HK-2 (cell line): Measurements from ENCODE around the gene NME2.
A peak's percentile ranks its signal among the peaks of the same experiment; 100 is the strongest.
"Not testable (repeated sequence)": the region's sequence is repeated elsewhere in the genome, so short reads cannot be mapped to it uniquely, and the experiment has no call there.

Experiments
- DNase-seq: peaks from one replicate; pipeline ENCODE4 v3.0.0-alpha.2; 2018; ENCODE audit not compliant: unreplicated experiment

Gene NME2

DNA sequence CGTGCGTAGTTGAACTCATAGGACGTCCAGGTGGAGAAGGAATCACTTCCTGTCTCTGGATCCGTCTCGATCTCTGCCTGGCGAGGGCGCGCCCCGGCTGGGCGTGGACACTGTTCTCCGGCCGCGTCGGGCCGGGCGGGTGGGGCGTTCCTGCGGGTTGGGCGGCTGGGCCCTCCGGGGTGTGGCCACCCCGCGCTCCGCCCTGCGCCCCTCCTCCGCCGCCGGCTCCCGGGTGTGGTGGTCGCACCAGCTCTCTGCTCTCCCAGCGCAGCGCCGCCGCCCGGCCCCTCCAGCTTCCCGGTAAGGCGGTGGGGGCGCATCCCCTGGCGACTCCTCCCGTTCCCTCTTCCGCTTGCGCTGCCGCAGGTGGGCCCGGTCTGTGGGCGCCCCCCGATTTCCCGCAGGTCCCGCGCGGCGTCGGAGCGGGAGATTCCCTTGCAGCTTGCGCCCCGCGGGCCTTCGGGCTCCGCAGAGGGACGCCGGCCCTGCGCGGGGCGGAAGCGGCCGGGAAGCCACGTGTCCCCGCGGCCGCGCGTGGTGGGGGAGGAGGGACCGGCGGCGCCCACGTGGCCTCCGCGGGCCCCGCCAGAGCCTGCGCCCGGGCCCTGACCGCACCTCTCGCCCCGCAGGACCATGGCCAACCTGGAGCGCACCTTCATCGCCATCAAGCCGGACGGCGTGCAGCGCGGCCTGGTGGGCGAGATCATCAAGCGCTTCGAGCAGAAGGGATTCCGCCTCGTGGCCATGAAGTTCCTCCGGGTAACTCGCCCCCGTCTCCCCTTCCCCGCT is at the start of gene NME2:
Gene NME2, plus strand, starts transcription at position 214 of the 789 bp plus-strand sequence. Its CDS starts 420 bp downstream, at position 634.
- DNase-seq: peak; percentile 94

DNA sequence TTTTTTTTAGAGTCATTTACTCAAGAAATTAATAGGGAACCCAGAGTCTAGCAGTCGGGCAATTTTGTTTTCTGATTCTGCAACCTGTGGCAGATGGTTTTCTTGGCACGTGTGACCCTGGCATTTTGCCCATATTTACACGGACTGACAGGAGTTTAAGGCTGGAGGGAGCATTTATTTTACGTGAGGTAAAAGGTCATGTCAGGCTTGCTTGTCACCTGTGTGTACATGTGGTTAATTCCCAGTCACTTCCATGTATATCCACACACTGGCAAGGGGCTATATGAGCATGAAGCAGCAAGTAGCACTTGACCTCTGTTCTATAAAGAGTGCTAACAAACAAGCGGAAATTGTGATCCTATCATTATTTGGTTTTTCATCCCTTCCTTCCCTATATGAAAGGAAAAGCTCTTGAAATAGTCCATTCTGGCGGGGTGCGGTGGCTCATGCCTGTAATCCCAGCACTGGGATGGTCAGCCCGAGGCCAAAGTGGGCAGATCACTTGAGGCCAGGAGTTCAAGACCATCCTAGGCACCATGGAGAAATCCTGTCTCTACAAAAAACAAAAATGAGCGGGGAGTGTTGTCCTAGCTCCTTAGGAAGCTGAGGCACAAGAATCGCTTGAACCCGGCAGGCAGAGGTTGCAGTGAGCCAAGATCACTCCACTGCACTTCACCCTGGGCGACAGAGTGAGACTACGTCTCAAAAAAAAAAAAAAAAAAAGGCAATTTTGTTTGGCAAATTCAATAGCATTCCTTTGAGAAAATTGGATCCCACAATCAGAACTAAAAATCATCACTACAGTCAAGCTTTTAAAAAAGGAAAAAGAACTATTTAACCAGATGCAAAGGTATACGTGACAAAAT is 47.6 kb upstream of the NME2 start:
- DNase-seq: no peak

DNA sequence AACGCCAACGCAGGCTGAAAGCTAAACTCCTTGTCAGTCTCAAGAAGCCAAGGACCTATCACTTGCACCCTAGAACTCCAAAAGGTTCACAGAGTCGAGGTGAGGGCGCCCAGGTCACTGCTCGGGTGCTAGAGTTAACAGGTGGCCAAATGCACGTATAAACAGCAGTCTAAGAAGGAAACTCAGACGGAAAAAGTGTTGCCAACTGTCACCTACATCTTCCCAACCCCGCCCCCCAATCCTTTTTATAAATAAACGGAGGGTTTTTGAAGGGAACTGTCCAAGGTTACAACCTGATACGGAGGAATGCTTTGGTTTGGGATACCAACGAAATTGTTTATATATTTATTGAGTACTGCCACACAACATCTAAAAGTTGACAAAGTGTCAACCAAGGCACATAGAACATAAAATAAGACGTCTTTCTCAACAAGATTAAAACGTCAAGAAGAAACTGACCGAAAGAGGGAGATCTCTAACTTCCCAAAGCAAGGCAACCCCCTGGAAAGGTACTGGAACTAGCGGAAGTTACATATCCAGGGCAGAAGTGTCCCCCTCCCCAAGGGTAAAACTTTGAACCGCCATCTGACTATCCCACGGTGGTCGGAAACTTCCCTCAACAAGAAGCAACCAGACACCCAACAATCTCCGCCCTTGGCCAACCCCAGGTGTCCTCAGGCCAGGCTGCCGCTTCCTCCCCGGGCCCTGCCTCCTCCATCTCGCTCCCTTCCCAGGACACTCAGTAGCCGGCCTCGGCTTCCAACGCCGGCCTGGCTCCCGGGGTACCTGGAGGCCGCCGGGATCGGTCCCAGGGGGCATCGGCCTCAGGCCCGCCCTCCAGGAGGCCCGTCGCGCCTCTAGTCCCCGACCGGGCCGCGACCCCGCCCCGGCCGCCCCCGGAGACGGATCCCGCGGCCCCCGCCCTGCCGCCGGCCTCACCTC is 46.5 kb upstream of the NME2 start:
- DNase-seq: peak; percentile 45

DNA sequence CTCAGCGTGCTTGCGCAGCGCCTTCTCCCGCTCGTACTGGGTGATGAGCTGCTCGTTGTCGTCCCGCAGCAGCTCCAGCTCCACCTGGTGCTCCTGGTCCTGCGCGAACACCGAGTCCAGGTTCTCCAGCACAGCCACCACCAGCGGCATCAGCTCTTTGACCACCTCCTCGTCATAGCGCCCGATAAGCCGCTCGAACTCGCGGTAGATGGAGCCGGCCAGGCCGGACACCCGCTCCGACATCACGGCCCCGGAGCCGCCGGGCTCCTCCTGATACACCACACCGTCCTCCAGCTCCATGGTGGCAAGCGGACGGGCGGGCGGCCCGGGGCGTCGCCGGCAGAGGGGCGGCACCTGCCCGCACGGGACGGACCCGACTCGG is 45.9 kb upstream of the NME2 start:
- no peak for DNase-seq

DNA sequence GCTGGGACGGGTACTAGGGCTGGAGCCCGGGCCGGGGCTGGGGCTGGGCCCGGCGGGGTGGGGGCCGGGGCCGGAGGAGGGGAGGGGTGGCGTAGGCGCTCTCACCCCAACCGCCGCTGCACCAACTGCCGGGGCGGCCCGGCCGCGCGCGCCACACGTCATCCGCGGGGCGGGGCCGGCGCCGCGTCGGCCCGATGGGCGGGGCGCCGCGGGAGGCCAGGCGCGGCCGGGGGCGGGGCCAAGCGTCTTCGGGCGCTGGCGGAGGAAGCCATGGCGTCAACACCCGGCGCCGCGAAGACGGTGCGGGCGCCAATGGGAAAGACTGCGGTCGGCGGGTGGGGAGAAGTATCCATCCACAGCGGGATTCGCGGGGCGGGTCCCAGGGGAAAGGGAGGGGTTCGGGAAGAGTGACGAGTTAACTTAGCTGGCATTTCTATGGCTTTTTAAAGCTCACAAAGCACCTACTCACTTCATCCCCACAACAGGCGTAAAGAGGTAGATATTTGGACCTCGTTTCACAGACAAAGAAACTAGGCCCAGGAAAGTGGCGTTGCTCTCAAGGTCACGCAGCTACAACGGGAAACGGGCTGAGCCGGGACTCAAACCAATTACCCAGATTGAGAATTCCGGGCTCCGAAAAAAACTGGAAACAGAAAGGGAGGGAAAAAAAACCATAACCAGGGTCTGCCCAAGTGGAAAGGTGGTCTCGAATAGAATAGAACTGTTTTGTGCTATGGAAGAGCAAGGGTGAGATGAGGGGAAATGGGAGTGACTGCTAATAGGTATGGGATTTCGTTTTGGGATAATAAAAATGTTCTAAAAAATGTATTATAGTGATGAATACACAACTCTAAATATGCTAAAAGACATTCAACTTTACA is 45.2 kb upstream of the NME2 start, which contains the start of gene SPAG9:
Gene SPAG9, minus strand, starts transcription at position 130 of the 881 bp plus-strand sequence. CDS start 212 bp downstream, outside the sequence.
- peak; percentile 97 for DNase-seq

DNA sequence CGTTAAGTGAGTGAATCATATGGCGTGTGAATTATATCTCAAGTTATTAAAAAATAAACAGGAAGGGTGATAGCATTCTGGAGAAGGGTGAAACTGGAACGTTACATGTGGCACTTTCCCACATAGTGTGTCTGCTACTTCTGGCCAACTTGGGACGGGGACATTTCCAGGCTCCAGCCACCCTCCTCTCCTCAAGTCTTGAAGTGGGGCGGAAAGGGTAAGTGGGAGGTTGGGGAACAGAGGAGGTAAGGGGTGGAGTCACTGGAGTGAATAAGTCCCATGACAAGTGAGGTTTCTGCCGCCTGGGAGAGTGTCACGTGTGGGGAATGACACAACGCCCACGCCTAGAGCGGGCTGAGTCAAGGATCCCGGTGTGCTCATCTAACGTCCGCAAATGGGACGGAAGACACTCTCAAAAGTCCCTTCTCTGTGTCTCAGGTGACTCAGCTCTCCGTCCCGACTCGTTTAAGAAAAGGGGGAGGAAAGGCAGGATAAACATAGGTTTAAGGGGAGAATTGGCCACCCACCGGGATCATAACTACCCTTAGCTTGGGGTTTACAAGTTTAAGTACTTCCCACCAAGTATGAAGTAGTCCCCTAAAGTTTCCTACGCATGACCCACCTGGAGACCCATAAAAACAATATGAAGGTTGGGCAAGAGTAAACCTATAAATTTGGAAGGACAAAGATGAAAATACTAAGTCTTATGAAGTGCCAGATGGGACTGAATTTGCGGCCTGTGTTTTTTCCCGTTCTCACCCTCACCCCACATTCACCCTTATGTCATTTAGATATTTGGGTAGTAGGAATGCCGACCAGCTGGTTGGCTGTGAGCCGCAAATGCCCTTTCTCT is 44.4 kb upstream of the NME2 start:
- DNase-seq: peak; percentile 95

DNA sequence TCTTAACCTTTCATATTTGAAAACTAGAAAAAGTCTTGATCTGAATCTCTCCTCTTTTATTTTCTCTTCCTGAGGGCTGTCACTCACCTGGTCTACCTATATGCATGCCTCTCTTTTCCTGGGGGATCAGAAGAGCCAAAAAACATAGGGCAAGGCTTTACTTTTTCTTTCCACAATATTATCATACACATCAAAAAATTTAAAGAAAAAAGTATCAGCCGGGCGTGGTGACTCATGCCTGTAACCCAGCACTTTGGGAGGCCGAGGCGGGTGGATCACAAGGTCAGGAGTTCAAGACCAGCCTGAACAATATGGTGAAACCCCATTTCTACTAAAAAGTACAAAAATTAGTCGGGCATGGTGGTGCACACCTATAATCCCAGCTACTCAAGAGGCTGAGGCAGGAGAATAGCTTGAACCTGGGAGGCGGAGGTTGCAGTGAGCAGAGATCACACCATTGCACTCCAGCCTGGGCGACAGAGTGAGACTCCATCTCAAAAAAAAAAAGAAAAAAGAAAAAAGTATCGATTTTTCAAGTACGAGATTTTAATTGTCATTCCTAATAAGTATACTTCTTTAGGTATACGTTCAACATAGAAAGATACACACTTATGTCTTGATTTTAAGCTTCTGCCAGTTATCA is 43.6 kb upstream of the NME2 start:
- DNase-seq: not testable (repeated sequence)

DNA sequence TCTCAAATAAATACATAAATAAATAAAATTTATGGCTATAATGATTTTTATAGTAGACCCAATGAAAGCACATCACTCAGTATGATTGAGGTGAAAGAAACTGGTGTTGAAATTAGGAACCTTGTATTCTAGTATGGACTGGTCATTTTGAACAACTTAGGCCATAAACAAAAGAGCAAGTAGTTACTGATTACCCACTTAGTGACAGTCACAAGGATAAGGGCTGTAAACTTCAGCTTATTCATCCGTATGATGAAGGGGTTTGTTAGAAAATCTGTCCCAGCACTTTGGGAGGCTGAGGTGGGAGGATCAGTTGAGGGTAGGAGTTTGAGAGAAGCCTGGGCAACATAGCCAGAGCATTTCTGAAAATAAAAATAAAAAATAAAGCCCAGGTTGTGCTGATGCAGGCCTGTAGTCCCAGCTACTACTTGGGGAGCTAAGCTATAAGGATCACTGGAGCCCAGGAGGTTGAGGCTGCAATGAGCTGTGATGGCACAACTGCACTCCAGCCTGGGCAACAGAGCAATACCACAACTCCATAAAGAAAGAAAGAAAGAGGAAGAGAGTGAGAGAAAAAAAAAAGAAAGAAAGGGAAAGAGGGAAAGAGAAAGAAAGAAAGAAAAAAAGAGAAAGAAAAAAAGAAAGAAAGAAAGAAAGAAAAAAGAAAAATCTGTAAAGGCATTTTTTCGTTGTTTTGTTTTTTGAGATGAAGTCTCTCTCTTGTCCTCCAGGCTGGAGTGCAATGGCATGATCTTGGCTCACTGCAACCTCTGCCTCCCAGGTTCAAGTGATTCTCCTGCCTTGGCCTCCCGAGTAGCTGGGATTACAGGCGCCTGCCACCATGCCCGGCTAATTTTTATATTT is 41.3 kb upstream of the NME2 start:
- no peak for DNase-seq

DNA sequence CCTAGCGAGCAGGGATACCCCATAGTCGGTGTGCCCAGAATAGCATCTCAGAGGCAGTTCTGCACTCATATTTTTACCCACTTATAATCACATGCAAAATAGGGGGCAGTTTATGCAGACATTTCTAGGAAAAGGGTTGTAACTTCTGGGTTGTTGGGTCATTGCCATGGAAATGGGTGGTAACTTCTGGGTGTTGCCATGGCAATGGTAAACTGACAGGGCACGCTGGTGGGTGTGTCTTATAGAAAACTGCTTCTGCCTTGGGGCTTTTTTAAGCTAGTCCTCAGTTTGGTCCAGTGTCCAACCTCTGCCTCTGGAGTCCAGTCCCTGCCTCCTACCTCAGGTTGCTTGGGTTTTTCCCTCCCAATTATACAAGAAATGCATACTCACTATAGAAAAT is 38.1 kb upstream of the NME2 start:
- DNase-seq: no peak

DNA sequence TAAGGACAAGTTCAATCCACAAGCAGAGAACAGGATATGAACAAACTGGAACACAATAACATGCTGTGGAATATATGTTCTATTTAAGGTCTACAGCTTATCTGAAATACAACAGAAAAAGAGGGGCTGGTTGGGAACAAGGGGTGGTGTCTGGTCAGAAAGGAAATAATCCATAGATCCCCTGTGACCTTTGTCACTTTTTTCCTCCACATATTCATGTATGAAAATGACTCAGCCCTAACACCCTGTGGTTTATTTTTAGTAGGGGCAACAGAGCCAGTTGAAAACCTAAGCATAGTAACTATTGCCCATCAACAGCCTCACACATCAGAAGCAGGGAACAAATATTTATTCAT is 33.3 kb upstream of the NME2 start:
- no peak for DNase-seq

DNA sequence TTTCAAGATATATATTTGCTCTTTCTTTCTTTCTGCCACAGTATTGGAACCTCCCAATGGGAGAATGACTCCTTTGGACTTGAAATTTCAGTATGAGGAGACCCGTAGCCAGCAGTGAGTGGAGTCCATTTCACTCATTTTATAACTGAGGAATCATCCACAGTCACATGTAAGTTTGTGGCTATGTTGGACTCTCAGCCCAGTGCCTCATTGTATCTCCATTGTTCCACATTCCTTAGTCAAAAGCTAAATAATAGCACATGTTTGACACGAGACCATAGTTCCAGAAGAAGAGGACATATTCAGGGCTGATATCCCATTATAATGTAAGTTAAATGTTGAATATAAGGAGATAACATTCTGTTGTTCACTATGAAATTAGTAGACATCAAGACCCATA is 32.8 kb upstream of the NME2 start:
- no peak for DNase-seq

DNA sequence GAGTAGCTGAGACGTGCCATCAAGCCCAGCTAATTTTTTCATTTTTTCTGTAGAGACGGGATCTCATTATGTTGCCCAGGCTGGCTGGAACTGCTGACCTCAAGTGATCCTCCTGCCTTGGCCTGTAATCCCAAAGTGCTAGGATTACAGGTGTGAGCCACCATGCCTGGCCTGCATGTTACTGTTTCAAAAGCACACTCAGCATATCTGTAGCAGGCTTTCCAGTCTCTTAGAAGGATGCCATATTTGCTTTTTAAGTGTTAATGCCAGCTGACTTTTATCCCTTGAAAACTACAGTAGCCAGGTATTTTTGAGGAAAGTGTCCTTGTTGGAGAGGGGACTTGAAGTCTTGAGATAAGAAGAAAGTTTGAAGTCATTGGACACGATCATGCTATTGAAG is 30.3 kb upstream of the NME2 start:
- DNase-seq: no peak

DNA sequence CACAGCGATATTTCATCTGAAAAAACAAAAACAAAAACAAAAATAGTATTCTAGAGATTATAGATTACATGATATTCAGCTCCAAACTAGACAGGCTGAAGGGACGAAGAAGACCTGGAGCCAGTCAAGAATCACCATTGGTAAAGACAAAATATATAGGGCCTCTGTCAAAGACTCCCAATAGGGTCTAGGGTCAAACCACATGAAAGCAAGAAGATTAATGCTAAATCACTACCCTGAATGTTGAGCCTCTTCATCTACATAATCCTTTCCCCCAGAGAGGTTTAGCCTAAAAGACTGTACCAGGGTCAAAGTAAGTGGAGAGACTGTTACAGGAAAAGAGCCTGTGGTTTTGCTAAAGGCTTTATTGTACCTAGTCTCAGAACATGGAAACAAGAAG is 23.6 kb upstream of the NME2 start:
- no peak for DNase-seq

DNA sequence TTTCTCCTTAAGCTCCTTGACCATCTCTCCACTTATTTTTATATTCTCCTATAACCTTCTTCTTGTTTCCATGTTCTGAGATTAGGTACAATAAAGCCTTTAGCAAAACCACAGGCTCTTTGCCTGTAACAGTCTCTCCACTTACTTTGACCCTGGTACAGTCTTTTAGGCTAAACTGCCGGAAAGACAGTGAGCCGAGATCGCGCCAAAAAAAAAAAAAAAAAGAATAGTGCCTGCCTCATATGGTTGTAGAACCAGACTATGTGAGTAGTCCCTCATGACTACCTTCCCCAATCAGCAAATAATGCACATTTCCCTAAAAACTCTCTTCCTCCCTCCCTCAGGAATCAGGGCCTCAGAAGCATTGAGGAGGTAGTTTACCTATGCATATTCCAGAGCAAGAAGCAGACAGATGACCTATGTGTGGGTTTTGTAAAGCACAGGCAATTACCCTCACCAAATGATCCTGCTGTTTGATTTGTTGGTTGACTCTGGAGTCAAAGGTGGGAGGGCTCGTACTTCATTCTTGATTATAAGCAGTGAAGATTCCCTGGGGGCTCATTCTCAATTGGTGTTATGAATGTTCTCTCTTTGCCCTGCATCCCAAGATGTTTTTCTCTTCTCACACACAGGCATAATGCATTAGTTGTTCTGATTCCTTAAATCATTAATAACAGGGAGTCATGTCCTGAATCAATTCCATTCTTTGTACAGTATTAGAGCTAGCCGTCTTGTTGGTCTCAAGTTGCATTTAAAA is 21.8 kb upstream of the NME2 start:
- no peak for DNase-seq

DNA sequence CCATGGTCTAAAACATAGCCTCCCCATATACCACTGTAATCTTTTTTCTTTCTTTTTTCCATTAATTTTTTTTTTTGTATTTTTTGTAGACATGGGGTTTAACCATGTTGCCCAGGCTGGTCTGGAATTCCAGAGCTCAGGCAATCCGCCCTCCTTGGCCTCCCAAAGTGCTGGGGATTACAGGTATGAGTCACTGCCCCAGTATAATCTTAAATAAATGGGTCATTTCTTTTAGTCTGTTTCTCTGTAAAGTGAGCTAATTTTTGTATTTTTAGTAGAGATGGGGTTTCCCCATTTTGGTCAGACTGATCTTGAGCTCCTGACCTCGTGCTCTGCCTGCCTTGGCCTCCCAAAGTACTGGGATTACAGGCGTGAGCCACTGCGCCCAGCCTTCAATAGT is 18.6 kb upstream of the NME2 start:
- DNase-seq: no peak

DNA sequence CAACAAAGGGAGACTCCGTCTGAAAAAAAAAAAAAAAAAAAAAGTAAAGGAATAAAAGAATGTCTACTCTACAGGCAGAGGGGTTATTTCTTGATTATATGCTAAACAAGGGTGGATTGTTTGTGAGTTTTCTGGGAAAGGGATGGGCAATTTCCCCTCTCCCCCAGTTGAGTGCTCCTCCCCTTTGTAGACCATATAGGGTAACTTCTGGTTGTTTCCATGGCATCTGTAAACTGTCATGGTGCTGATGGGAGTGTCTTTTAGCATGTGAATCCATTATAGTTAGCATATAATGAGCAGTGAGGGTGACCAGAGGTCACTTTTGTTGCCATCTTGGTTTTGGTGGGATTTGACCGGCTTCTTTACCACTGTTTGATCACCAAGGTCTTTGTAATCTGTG is 17.0 kb upstream of the NME2 start:
- no peak for DNase-seq

DNA sequence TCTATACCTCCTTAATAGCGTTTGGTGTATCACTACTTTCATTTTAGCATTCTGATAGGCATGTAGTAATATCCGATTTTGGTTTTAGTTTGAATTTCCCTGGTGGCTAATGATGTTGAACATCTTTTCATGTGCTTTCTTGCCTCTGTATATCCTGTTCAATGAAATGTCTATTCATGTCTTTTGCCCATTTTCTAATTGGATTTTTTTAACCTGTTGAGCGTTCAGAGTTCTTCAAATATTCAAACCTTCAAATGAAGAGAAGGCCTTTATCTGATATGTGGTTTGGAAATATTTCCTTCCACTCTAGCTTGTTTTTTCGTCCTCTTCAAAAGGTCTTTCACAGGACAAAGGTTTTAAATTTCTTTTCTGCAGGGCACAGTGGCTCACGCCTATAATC is 15.3 kb upstream of the NME2 start:
- DNase-seq: no peak

DNA sequence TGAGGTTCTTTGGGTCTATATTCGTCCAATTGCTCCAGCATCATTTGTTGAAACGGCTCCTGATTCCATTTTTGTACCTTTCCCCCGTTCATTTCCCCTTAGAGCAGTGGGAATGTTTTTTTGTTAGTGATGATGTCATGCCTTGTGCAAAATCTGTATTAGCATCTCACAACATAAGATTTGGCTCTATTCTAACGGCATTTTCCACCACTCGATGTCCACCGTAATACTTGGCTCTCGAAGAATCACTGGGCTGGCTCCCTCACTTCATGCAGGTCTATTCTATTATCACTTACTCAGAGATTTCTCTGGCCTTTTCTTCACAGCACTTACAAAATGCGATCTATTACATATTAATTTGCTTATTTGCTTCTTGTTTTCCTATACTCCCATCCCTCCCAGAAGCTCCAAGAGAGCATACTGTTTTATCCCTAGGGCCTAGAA is 13.4 kb upstream of the NME2 start:
- DNase-seq: peak; percentile 16
